Measurements from ENCODE around the gene IL1B.

Gene IL1B

DNA sequence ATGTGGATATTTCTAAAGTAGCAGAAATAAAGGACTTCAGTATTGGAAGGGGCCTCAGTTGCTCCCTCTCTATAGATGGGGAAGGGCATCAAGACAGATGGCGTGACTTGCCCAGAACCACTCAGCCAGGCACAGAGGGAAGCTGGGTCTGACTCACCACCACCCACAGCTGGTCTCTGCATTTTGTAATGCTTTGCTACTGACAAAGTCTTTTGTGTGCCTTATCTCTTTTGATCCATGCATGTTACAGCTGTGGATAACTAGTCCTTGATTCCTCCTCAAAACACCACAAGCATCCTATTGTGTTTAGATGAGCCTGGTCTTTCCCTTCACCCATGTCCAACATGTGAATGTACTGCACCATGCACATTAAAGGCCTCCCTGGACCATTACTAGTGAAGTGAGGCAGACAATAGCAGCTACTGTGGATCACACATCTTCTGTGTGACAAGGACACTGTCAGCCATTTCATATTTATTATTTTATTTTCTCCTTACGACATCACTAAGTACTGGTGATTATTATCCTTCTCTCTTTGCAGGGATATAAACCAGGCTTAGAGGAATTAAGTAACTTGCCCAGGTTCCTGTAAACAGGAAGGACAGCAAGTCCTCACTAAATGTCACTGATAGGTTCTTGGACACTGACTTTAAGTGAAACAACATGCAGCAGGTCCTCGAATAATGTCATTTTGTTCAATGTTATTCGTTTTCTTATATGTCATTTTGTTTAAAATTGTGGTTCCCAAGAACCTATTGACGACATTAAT, 44.8 kb upstream of the IL1B start:
- no peaks in the 10 kb centered on the region for H3K27me3 ChIP-seq (ENCODE audit: insufficient read depth, low read length, poor library complexity)
- WGBS (ENCODE audit: extremely low coverage, insufficient coverage, low lambda C conversion rate): no CpG with 5 or more reads among the region's 5 CpGs
- H2AK5ac ChIP-seq (ENCODE audit: low read length): no peak overlapping the region
- H3K4me2 ChIP-seq (ENCODE audit: low read length): no peak overlapping the region
- H3K18ac ChIP-seq (ENCODE audit: low read length): no peak overlapping the region
- no peak overlapping the region for H2BK120ac ChIP-seq (ENCODE audit: low read depth, low read length)
- H3K4ac ChIP-seq (ENCODE audit: low read depth, low read length): no peak overlapping the region
- no peak overlapping the region for H2BK15ac ChIP-seq (replicated peaks; ENCODE audit: low read depth)
- H3K4me3 ChIP-seq (ENCODE audit: low read length): no peak overlapping the region
- no peak overlapping the region for H4K5ac ChIP-seq (ENCODE audit: low read length)
- H3K9ac ChIP-seq (ENCODE audit: low read length): no peak overlapping the region
- no peak overlapping the region for H2BK5ac ChIP-seq (ENCODE audit: low read length)
- no peaks in the 10 kb centered on the region for H3K79me2 ChIP-seq (ENCODE audit: control insufficient read depth, insufficient read depth, low read length)
- no peak overlapping the region for H3K56ac ChIP-seq (ENCODE audit: low read length)
- no peaks in the 10 kb centered on the region for H3K4me1 ChIP-seq (ENCODE audit: control insufficient read depth, low read depth, low read length)
- H3K23ac ChIP-seq (ENCODE audit: low read length): no peak overlapping the region
- H4K8ac ChIP-seq (ENCODE audit: low read depth, low read length): no peak overlapping the region
- no peaks in the 10 kb centered on the region for H3K36me3 ChIP-seq (ENCODE audit: control insufficient read depth, insufficient read depth, low read length)
- no peaks in the 10 kb centered on the region for H3K79me1 ChIP-seq (ENCODE audit: low read length)
- no peak overlapping the region for H3K27ac ChIP-seq (ENCODE audit: low read depth, low read length)
- peak; percentile 63 for DNase-seq

DNA sequence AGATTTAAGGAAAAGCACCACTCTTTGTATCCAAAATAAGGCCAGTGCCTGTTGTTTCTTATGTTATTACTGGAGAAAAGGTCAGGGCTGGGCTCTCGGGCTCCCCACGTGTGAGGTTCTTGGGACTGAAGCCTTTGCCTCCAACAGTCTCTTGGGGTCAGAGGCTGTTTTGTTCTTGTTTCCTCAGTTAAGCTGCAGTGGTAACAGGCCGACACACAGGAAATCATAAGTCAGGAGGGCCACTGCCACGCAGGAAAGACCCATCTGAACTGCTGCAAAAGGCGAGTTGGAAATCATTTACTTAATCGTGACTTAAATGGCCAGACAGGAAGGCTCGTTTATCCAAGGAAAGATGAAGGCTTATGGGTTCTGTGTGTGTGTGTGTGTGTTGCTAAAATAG, 44.1 kb upstream of the IL1B start:
- no peak for DNase-seq
- WGBS (ENCODE audit: extremely low coverage, insufficient coverage, low lambda C conversion rate): no CpG with 5 or more reads among the region's 7 CpGs
- Histone ChIP-seq H3K23ac (ENCODE audit: low read length) (no peak overlapping the region), H3K79me2 (ENCODE audit: control insufficient read depth, insufficient read depth, low read length) (no peaks in the 10 kb centered on the region), H2AK5ac (ENCODE audit: low read length) (no peak overlapping the region), H3K79me1 (ENCODE audit: low read length) (no peaks in the 10 kb centered on the region), H3K18ac (ENCODE audit: low read length) (no peak overlapping the region), H3K9ac (ENCODE audit: low read length) (no peak overlapping the region), H3K27ac (ENCODE audit: low read depth, low read length) (no peak overlapping the region), H3K4ac (ENCODE audit: low read depth, low read length) (no peak overlapping the region), H3K36me3 (ENCODE audit: control insufficient read depth, insufficient read depth, low read length) (no peaks in the 10 kb centered on the region), H3K27me3 (ENCODE audit: insufficient read depth, low read length, poor library complexity) (no peaks in the 10 kb centered on the region), H2BK5ac (ENCODE audit: low read length) (no peak overlapping the region), H3K4me3 (ENCODE audit: low read length) (no peak overlapping the region), H3K4me1 (ENCODE audit: control insufficient read depth, low read depth, low read length) (no peaks in the 10 kb centered on the region), H3K4me2 (ENCODE audit: low read length) (no peak overlapping the region), H3K56ac (ENCODE audit: low read length) (peak overlapping the region; percentile 19), H4K5ac (ENCODE audit: low read length) (no peak overlapping the region), H2BK15ac (replicated peaks; ENCODE audit: low read depth) (no peak overlapping the region), H2BK120ac (ENCODE audit: low read depth, low read length) (no peak overlapping the region), H4K8ac (ENCODE audit: low read depth, low read length) (no peak overlapping the region)

DNA sequence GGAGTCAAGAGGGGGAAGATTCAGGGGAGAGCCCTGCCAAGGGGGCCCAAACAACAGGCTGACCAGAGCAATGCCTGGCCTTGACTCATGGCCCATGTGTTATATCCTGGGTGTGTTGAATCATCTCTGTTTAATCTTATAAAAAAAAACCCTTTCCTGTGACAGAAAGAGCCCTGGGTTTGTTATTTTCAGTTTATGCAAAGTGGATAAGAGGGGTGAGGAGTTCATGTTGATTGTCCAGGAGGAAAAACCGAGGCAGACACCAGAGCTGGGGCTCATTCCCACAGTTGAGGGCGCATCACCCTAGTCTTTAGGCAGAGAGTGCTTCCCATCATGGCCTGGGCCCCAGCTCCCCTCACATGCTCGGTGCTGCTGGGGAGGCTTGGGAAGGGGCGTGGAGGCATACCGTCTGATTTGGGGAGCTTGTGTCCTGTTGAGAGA, 43.5 kb upstream of the IL1B start:
- Histone ChIP-seq H3K4me1 (ENCODE audit: control insufficient read depth, low read depth, low read length) (no peaks in the 10 kb centered on the region), H3K4me2 (ENCODE audit: low read length) (no peak overlapping the region), H3K18ac (ENCODE audit: low read length) (no peak overlapping the region), H4K8ac (ENCODE audit: low read depth, low read length) (no peak overlapping the region), H3K56ac (ENCODE audit: low read length) (peak overlapping the region; percentile 19), H3K36me3 (ENCODE audit: control insufficient read depth, insufficient read depth, low read length) (no peaks in the 10 kb centered on the region), H3K79me1 (ENCODE audit: low read length) (no peaks in the 10 kb centered on the region), H3K9ac (ENCODE audit: low read length) (no peak overlapping the region), H3K27ac (ENCODE audit: low read depth, low read length) (no peak overlapping the region), H2BK5ac (ENCODE audit: low read length) (no peak overlapping the region), H3K27me3 (ENCODE audit: insufficient read depth, low read length, poor library complexity) (no peaks in the 10 kb centered on the region), H2BK120ac (ENCODE audit: low read depth, low read length) (no peak overlapping the region), H3K79me2 (ENCODE audit: control insufficient read depth, insufficient read depth, low read length) (no peaks in the 10 kb centered on the region), H3K23ac (ENCODE audit: low read length) (no peak overlapping the region), H2BK15ac (replicated peaks; ENCODE audit: low read depth) (no peak overlapping the region), H3K4me3 (ENCODE audit: low read length) (no peak overlapping the region), H4K5ac (ENCODE audit: low read length) (no peak overlapping the region), H3K4ac (ENCODE audit: low read depth, low read length) (no peak overlapping the region), H2AK5ac (ENCODE audit: low read length) (no peak overlapping the region)
- no peak for DNase-seq
- no CpG with 5 or more reads among the region's 5 CpGs for WGBS (ENCODE audit: extremely low coverage, insufficient coverage, low lambda C conversion rate)

DNA sequence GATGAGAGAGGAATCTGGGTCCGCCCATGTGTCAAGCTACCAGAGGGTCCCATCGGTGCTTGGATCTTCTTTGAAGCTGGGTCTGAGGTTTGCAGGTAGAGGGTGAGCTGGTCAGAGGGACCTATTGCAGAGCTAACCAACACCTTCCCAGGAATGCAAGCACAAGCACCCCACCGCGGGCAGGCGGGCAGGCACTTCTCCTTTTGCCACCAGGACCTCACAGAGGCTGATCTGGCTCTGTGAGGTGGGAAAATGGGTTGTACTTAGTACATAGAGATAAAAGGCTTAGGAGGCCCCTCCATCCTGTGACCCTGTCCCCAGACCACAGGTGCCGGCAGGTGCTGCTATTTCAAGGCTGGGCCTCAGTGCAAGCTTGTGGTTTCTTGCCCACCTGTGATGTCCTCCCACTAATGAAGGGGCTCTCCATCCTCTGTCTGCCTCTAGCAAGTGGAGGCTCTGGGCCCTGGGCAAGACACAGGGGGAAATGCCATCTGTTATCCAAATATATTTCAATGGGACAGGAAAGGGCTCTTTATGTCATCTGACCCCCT, 43.0 kb upstream of the IL1B start:
- H3K27ac ChIP-seq (ENCODE audit: low read depth, low read length): no peak overlapping the region

DNA sequence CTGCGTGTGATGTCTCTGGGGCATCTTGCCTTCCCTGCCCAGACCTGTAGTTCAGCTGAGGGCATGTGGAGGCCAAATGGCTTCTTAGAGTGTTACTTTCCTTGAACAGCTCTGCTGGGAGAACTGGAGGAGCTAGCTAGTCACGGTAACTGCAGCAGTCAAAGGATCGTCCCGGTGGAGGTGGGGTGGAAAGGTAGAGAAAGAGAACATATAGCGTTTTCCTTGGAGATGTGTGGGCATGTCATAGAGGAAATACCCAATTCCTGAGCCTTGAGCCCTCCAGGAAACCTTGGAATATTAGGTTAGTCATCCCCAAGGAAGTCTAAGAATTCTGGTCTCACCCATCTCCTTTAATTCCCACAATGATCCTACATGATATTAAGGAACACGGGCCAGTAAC, 40.8 kb upstream of the IL1B start:
- no peak overlapping the region for H3K23ac ChIP-seq (ENCODE audit: low read length)
- no peak overlapping the region for H3K56ac ChIP-seq (ENCODE audit: low read length)
- no peak for DNase-seq
- no peak overlapping the region for H3K4ac ChIP-seq (ENCODE audit: low read depth, low read length)
- H2BK5ac ChIP-seq (ENCODE audit: low read length): no peak overlapping the region
- H3K79me1 ChIP-seq (ENCODE audit: low read length): no peaks in the 10 kb centered on the region
- no peak overlapping the region for H3K18ac ChIP-seq (ENCODE audit: low read length)
- no peaks in the 10 kb centered on the region for H3K4me1 ChIP-seq (ENCODE audit: control insufficient read depth, low read depth, low read length)
- H3K79me2 ChIP-seq (ENCODE audit: control insufficient read depth, insufficient read depth, low read length): no peaks in the 10 kb centered on the region
- no peak overlapping the region for H3K27ac ChIP-seq (ENCODE audit: low read depth, low read length)
- no peaks in the 10 kb centered on the region for H3K36me3 ChIP-seq (ENCODE audit: control insufficient read depth, insufficient read depth, low read length)
- H4K8ac ChIP-seq (ENCODE audit: low read depth, low read length): no peak overlapping the region
- H2BK120ac ChIP-seq (ENCODE audit: low read depth, low read length): no peak overlapping the region
- H3K9ac ChIP-seq (ENCODE audit: low read length): no peak overlapping the region
- H3K27me3 ChIP-seq (ENCODE audit: insufficient read depth, low read length, poor library complexity): no peaks in the 10 kb centered on the region
- no peak overlapping the region for H3K4me3 ChIP-seq (ENCODE audit: low read length)
- no peak overlapping the region for H2AK5ac ChIP-seq (ENCODE audit: low read length)
- no peak overlapping the region for H3K4me2 ChIP-seq (ENCODE audit: low read length)
- no peak overlapping the region for H4K5ac ChIP-seq (ENCODE audit: low read length)
- WGBS (ENCODE audit: extremely low coverage, insufficient coverage, low lambda C conversion rate): no CpG with 5 or more reads among the region's 6 CpGs
- no peak overlapping the region for H2BK15ac ChIP-seq (replicated peaks; ENCODE audit: low read depth)

More for the DNA sequence above, 43.0 kb upstream of the IL1B start:
- no CpG with 5 or more reads among the region's 6 CpGs for WGBS (ENCODE audit: extremely low coverage, insufficient coverage, low lambda C conversion rate)
- Histone ChIP-seq H3K4me3 (ENCODE audit: low read length) (no peak overlapping the region), H3K79me1 (ENCODE audit: low read length) (no peaks in the 10 kb centered on the region), H2BK5ac (ENCODE audit: low read length) (no peak overlapping the region), H3K79me2 (ENCODE audit: control insufficient read depth, insufficient read depth, low read length) (no peaks in the 10 kb centered on the region), H2BK15ac (replicated peaks; ENCODE audit: low read depth) (no peak overlapping the region), H2AK5ac (ENCODE audit: low read length) (no peak overlapping the region), H3K18ac (ENCODE audit: low read length) (no peak overlapping the region), H3K4ac (ENCODE audit: low read depth, low read length) (no peak overlapping the region), H4K8ac (ENCODE audit: low read depth, low read length) (no peak overlapping the region), H3K36me3 (ENCODE audit: control insufficient read depth, insufficient read depth, low read length) (no peaks in the 10 kb centered on the region), H3K23ac (ENCODE audit: low read length) (no peak overlapping the region), H4K5ac (ENCODE audit: low read length) (no peak overlapping the region), H3K4me2 (ENCODE audit: low read length) (no peak overlapping the region), H3K4me1 (ENCODE audit: control insufficient read depth, low read depth, low read length) (no peaks in the 10 kb centered on the region), H2BK120ac (ENCODE audit: low read depth, low read length) (no peak overlapping the region), H3K56ac (ENCODE audit: low read length) (no peak overlapping the region), H3K9ac (ENCODE audit: low read length) (no peak overlapping the region), H3K27me3 (ENCODE audit: insufficient read depth, low read length, poor library complexity) (no peaks in the 10 kb centered on the region)
- no peak for DNase-seq

DNA sequence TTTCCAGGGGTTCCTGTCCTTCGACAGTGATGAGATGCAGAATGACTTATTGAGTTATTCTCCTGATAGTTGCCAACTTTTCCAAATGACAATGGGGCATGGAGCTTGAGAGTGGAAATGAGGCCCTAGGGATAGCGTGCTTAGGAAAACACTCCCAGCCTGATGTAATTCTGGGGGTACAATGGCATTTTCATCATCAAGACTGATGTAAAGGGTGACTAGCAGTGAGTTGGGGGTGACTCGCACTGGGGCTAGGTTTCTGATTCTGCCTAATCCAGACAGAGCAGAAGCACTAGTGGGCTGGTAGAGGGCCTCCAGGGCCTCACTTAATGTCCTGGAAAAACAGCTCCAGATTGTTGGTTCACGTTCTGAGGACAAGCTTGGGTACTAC, 40.4 kb upstream of the IL1B start:
- H4K5ac ChIP-seq (ENCODE audit: low read length): no peak overlapping the region
- no peak overlapping the region for H3K4me2 ChIP-seq (ENCODE audit: low read length)
- no CpG with 5 or more reads among the region's 4 CpGs for WGBS (ENCODE audit: extremely low coverage, insufficient coverage, low lambda C conversion rate)
- no peak overlapping the region for H2BK120ac ChIP-seq (ENCODE audit: low read depth, low read length)
- H4K8ac ChIP-seq (ENCODE audit: low read depth, low read length): no peak overlapping the region
- no peaks in the 10 kb centered on the region for H3K27me3 ChIP-seq (ENCODE audit: insufficient read depth, low read length, poor library complexity)
- no peak overlapping the region for H3K23ac ChIP-seq (ENCODE audit: low read length)
- H3K4me3 ChIP-seq (ENCODE audit: low read length): no peak overlapping the region
- no peak overlapping the region for H2AK5ac ChIP-seq (ENCODE audit: low read length)
- no peaks in the 10 kb centered on the region for H3K79me2 ChIP-seq (ENCODE audit: control insufficient read depth, insufficient read depth, low read length)
- no peaks in the 10 kb centered on the region for H3K79me1 ChIP-seq (ENCODE audit: low read length)
- H3K56ac ChIP-seq (ENCODE audit: low read length): no peak overlapping the region
- no peak overlapping the region for H2BK5ac ChIP-seq (ENCODE audit: low read length)
- H2BK15ac ChIP-seq (replicated peaks; ENCODE audit: low read depth): no peak overlapping the region
- no peak overlapping the region for H3K9ac ChIP-seq (ENCODE audit: low read length)
- H3K18ac ChIP-seq (ENCODE audit: low read length): no peak overlapping the region
- no peak for DNase-seq
- H3K4ac ChIP-seq (ENCODE audit: low read depth, low read length): no peak overlapping the region
- H3K4me1 ChIP-seq (ENCODE audit: control insufficient read depth, low read depth, low read length): no peaks in the 10 kb centered on the region
- H3K27ac ChIP-seq (ENCODE audit: low read depth, low read length): no peak overlapping the region
- no peaks in the 10 kb centered on the region for H3K36me3 ChIP-seq (ENCODE audit: control insufficient read depth, insufficient read depth, low read length)
